SK-N-SH treated with all-trans-retinoic acid at 6 μM for 48 hours (cell line): ENCODE data around the gene TMPRSS11B.

ENCODE experiments used
- BACH2 ChIP-seq: fragments of 250-450 bp; sonication (Bioruptor Pico); IDR thresholded peaks from 2 replicates; pipeline ENCODE4 v1.9.0; 2021; ENCODE audit warnings: mild to moderate bottlenecking, borderline replicate concordance
- RARB ChIP-seq: fragments of 250-450 bp; sonication (Bioruptor Pico); IDR thresholded peaks from 2 replicates; pipeline ENCODE4 v1.8.0; 2021; ENCODE audit warnings: mild to moderate bottlenecking, moderate library complexity
- TOX ChIP-seq: fragments of 250-450 bp; sonication (Bioruptor Pico); IDR thresholded peaks from 2 replicates; pipeline ENCODE4 v1.8.0; 2021; ENCODE audit warnings: mild to moderate bottlenecking, moderate library complexity, borderline replicate concordance
- TSHZ2 ChIP-seq: fragments of 250-450 bp; sonication (Bioruptor Pico); IDR thresholded peaks from 2 replicates; pipeline ENCODE4 v1.5.0; 2020; ENCODE audit warnings: mild to moderate bottlenecking, moderate library complexity
- ZNF565 ChIP-seq: fragments of 450-650 bp; formaldehyde crosslinking; conservative IDR thresholded peaks from 2 replicates; pipeline ENCODE4 v1.5.0; 2020; ENCODE audit warnings: low read depth, mild to moderate bottlenecking, moderate library complexity
- ZNF70 ChIP-seq: fragments of 450-650 bp; formaldehyde crosslinking; IDR thresholded peaks from 2 replicates; pipeline ENCODE4 v1.5.0; 2020; ENCODE audit warnings: mild to moderate bottlenecking, moderate library complexity
- TF ChIP-seq, protein P1 (sequence below): fragments of 250-450 bp; sonication (Bioruptor Pico); IDR thresholded peaks from 2 replicates; pipeline ENCODE4 v1.8.0; 2020; ENCODE audit warnings: mild to moderate bottlenecking, moderate library complexity, borderline replicate concordance
- TF ChIP-seq, protein P2 (sequence below): fragments of 250-450 bp; sonication (Bioruptor Pico); IDR thresholded peaks from 2 replicates; pipeline ENCODE4 v1.8.0; 2021; ENCODE audit warnings: low read depth, mild to moderate bottlenecking, moderate library complexity, borderline replicate concordance

GRCh38 chr4:68283095-68283494 lies 37.6 kb upstream of the TMPRSS11B start:
- TF ChIP-seq TSHZ2 (CRISPR knock-in tag) (no peak), BACH2 (no peak), RARB (CRISPR knock-in tag) (no peak), ZNF565 (CRISPR knock-in tag) (no peak), TOX (CRISPR knock-in tag) (no peak), ZNF70 (CRISPR knock-in tag) (no peak)
- TF ChIP-seq, protein P1, sequence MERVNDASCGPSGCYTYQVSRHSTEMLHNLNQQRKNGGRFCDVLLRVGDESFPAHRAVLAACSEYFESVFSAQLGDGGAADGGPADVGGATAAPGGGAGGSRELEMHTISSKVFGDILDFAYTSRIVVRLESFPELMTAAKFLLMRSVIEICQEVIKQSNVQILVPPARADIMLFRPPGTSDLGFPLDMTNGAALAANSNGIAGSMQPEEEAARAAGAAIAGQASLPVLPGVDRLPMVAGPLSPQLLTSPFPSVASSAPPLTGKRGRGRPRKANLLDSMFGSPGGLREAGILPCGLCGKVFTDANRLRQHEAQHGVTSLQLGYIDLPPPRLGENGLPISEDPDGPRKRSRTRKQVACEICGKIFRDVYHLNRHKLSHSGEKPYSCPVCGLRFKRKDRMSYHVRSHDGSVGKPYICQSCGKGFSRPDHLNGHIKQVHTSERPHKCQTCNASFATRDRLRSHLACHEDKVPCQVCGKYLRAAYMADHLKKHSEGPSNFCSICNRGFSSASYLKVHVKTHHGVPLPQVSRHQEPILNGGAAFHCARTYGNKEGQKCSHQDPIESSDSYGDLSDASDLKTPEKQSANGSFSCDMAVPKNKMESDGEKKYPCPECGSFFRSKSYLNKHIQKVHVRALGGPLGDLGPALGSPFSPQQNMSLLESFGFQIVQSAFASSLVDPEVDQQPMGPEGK: no peak
- TF ChIP-seq, protein P2, sequence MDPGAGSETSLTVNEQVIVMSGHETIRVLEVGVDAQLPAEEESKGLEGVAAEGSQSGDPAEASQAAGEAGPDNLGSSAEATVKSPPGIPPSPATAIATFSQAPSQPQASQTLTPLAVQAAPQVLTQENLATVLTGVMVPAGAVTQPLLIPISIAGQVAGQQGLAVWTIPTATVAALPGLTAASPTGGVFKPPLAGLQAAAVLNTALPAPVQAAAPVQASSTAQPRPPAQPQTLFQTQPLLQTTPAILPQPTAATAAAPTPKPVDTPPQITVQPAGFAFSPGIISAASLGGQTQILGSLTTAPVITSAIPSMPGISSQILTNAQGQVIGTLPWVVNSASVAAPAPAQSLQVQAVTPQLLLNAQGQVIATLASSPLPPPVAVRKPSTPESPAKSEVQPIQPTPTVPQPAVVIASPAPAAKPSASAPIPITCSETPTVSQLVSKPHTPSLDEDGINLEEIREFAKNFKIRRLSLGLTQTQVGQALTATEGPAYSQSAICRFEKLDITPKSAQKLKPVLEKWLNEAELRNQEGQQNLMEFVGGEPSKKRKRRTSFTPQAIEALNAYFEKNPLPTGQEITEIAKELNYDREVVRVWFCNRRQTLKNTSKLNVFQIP: no peak
